ENCODE results near the gene TANGO2.

- TF ChIP-seq CTCF (IDR thresholded peaks at IDR 0.05), result no peak
- no peak for TF ChIP-seq POLR2A (IDR thresholded peaks at IDR 0.05)
Measured at GRCh38 chr22:19996694-19997384, 24.1 kb upstream of the TANGO2 start.

All from lower leg skin (tissue), 3 donors.